HCT116 (cell line): ENCODE measurements around the gene CBX8. TPM values are rescaled to one million over a fixed set of nuclear protein-coding genes. Genes with fewer than 3 reads are reported as not detected.

Experiments used
- ATAC-seq: fragments of 200-7000 bp; cut with Tn5 transposase; 2 replicates; pipeline ENCODE4 v1.9.1; 2020; ENCODE audit warnings: mild to moderate bottlenecking, moderate library complexity
- BruUV-seq: library from RNA; stranded (reverse); fragments of 400-500 nt; replicated peaks from 2 replicates; lab custom pipeline; 2021; lab: Mats Ljungman, UMichigan
- CTCF ChIA-PET: fragments of 300-600 bp; sonication (Branson Sonifier 250); formaldehyde crosslinking; loops from one replicate; lab custom pipeline; 2021; ENCODE audit warnings: antibody characterized with exemption; lab: Charles Lee
- POLR2A ChIA-PET: fragments of 300-600, 350-600 bp; sonication (Branson Sonifier 250); formaldehyde crosslinking; loops from one replicate; lab custom pipeline; 2021; ENCODE audit warnings: antibody characterized with exemption; lab: Charles Lee
- RAD21 ChIA-PET, 2 experiments: fragments of 300-600 bp; sonication (Branson Sonifier 250); formaldehyde crosslinking; loops; one replicate each; lab custom pipeline; 2023; ENCODE audit warnings: low total read pairs in 2 of 2; ENCODE audit not compliant: uncharacterized antibody in 2 of 2, unreplicated experiment in 2 of 2, low non-redundant PET in 1 of 2; lab: Charles Lee
- DNase-seq: peaks from one replicate; pipeline ENCODE4 v3.0.0-alpha.2; 2010; ENCODE audit warnings: low read depth, low spot score
- H2AFZ ChIP-seq: fragments of 200-600 bp; shearing (Covaris generic), sonication (generic); 2 replicates; pipeline ENCODE4 v1.6.1; 2017; ENCODE audit warnings: low read depth, mixed run types, mixed read lengths, antibody characterized with exemption, low read length; ENCODE audit not compliant: poor library complexity, severe bottlenecking
- H3K27ac ChIP-seq: 2 replicates; pipeline ENCODE4 v1.5.1; 2012; ENCODE audit warnings: low read depth, low read length
- H3K27me3 ChIP-seq: fragments of 200-600 bp; sonication (generic); 2 replicates; pipeline ENCODE4 v1.6.1; 2016; ENCODE audit warnings: mixed run types, low read length, mixed read lengths; ENCODE audit not compliant: insufficient read depth
- H3K36me3 ChIP-seq, 2 experiments: fragments of 200-500 bp in 1 of 2; fragments of 200-600 bp in 1 of 2; sonication (Bioruptor generic) in 1 of 2; sonication (generic) in 1 of 2; 2 replicates each; pipeline versions ENCODE4 v1.5.1 to v1.6.1; 2014 to 2016; ENCODE audit warnings: low read length in 2 of 2, inconsistent platforms in 1 of 2, mixed read lengths in 1 of 2, mixed run types in 1 of 2; ENCODE audit not compliant: insufficient read depth in 2 of 2, control insufficient read depth in 1 of 2
- H3K4me1 ChIP-seq, 2 experiments: fragments of 200-600 bp in 1 of 2; sonication (generic) in 1 of 2; 2 replicates each; pipeline versions ENCODE4 v1.5.1 to v1.6.1; 2012 to 2017; ENCODE audit warnings: low read length in 2 of 2, inconsistent platforms in 1 of 2, mild to moderate bottlenecking in 1 of 2, mixed read lengths in 1 of 2, mixed run types in 1 of 2, moderate library complexity in 1 of 2; ENCODE audit not compliant: insufficient read depth in 2 of 2, control insufficient read depth in 1 of 2
- H3K4me2 ChIP-seq: fragments of 200-600 bp; sonication (generic); 2 replicates; pipeline ENCODE4 v1.6.1; 2017; ENCODE audit warnings: mixed run types, low read length, mixed read lengths
- H3K4me3 ChIP-seq, 2 experiments: fragments of 200-600 bp in 1 of 2; sonication (generic) in 1 of 2; replicated peaks in 1 of 2; 2 replicates each; pipeline ENCODE4 v1.5.1; 2011 to 2016; ENCODE audit warnings: low read length in 2 of 2, control low read depth in 1 of 2, low read depth in 1 of 2, mild to moderate bottlenecking in 1 of 2, mixed read lengths in 1 of 2, mixed run types in 1 of 2
- H3K79me2 ChIP-seq: fragments of 200-600 bp; sonication (generic); 2 replicates; pipeline ENCODE4 v1.6.1; 2017; ENCODE audit warnings: mild to moderate bottlenecking, mixed run types, low read length, moderate library complexity, mixed read lengths; ENCODE audit not compliant: insufficient read depth
- H3K9ac ChIP-seq: fragments of 200-600 bp; sonication (generic); 2 replicates; pipeline ENCODE4 v1.6.1; 2016; ENCODE audit warnings: low read length, mixed read lengths
- H3K9me2 ChIP-seq: fragments of 200-600 bp; sonication (generic), shearing (Covaris generic); 2 replicates; pipeline ENCODE4 v1.6.1; 2017; ENCODE audit warnings: mixed run types, mild to moderate bottlenecking, moderate library complexity; ENCODE audit not compliant: insufficient read depth
- H3K9me3 ChIP-seq, 2 experiments: fragments of 200-500 bp in 1 of 2; fragments of 200-600 bp in 1 of 2; sonication (Bioruptor generic) in 1 of 2; sonication (generic) in 1 of 2; 2 replicates each; pipeline ENCODE4 v1.6.1; 2014 to 2017; ENCODE audit warnings: low read length in 2 of 2, mixed read lengths in 2 of 2, inconsistent platforms in 1 of 2, low read depth in 1 of 2, mild to moderate bottlenecking in 1 of 2, mixed run types in 1 of 2, moderate library complexity in 1 of 2; ENCODE audit not compliant: control insufficient read depth in 1 of 2, insufficient read depth in 1 of 2
- H4K20me1 ChIP-seq: fragments of 200-600 bp; sonication (generic), shearing (Covaris generic); 2 replicates; pipeline ENCODE4 v1.6.1; 2017; ENCODE audit warnings: mixed run types, mild to moderate bottlenecking, moderate library complexity; ENCODE audit not compliant: insufficient read depth
- CEBPB ChIP-seq: IDR thresholded peaks from 2 replicates; pipeline ENCODE4 v1.6.1; 2012; ENCODE audit warnings: low read depth
- EGR1 ChIP-seq: IDR thresholded peaks from 2 replicates; pipeline ENCODE4 v1.6.1; 2012; ENCODE audit warnings: low read depth
- EZH2phosphoT487 ChIP-seq: fragments of 200-600 bp; IDR thresholded peaks from 2 replicates; pipeline ENCODE4 v1.6.1; 2018; ENCODE audit warnings: antibody characterized with exemption, borderline replicate concordance
- FOSL1 ChIP-seq: IDR thresholded peaks from 2 replicates; pipeline ENCODE4 v1.6.1; 2012; ENCODE audit warnings: low read depth
- JUND ChIP-seq: IDR thresholded peaks from 2 replicates; pipeline ENCODE4 v1.6.1; 2012
- SIN3A ChIP-seq: IDR thresholded peaks from 2 replicates; pipeline ENCODE4 v1.6.1; 2012; ENCODE audit warnings: low read depth
- SP1 ChIP-seq: IDR thresholded peaks from 2 replicates; pipeline ENCODE4 v1.6.1; 2012; ENCODE audit warnings: low read depth
- SRF ChIP-seq: IDR thresholded peaks from 2 replicates; pipeline ENCODE4 v1.6.1; 2012; ENCODE audit warnings: low read depth
- TCF7L2 ChIP-seq: IDR thresholded peaks from 2 replicates; pipeline ENCODE4 v1.7.0; 2011; ENCODE audit warnings: borderline replicate concordance, inconsistent platforms; ENCODE audit not compliant: insufficient read depth, insufficient read length; ENCODE audit errors: extremely low read depth
- ZFX ChIP-seq: fragments of 450-650 bp; IDR thresholded peaks from 2 replicates; pipeline ENCODE4 v1.6.1; 2017
- ZNF274 ChIP-seq: fragments of 200-500 bp; sonication (Bioruptor generic); IDR thresholded peaks from 2 replicates; pipeline ENCODE4 v1.6.1; 2014; ENCODE audit warnings: mild to moderate bottlenecking, low read depth, low read length, inconsistent platforms
- intact Hi-C: fragments of 100-400 bp; cut with micrococcal nuclease; formaldehyde crosslinking; loops from 2 replicates; pipeline ENCODE4 v1.10.0; 2022
- total RNA-seq: library from RNA; stranded (reverse); gene quantifications from one replicate; pipeline ENCODE4 v1.2.1, GENCODE V29; 2021; ENCODE audit not compliant: unreplicated experiment
- TF ChIP-seq, protein P1 (sequence below): IDR thresholded peaks from 2 replicates; pipeline ENCODE4 v1.6.1; 2012
- TF ChIP-seq, protein P2 (sequence below), 3 experiments: fragments of 200-600 bp in 1 of 3; sonication (generic) in 1 of 3; IDR thresholded peaks in 2 of 3; conservative IDR thresholded peaks in 1 of 3; 2 replicates each; pipeline ENCODE4 v1.5.1; 2012 to 2017; ENCODE audit warnings: low read depth in 2 of 3, low read length in 2 of 3, antibody characterized with exemption in 1 of 3, borderline replicate concordance in 1 of 3, control low read depth in 1 of 3, mild to moderate bottlenecking in 1 of 3, mixed read lengths in 1 of 3, mixed run types in 1 of 3, moderate library complexity in 1 of 3; ENCODE audit not compliant: insufficient read depth in 1 of 3
- TF ChIP-seq, protein P3 (sequence below): IDR thresholded peaks from 2 replicates; pipeline ENCODE4 v1.6.1; 2012

Gene CBX8
- total RNA-seq, 1 experiment from 2014 or later: 29.0 TPM

DNA sequence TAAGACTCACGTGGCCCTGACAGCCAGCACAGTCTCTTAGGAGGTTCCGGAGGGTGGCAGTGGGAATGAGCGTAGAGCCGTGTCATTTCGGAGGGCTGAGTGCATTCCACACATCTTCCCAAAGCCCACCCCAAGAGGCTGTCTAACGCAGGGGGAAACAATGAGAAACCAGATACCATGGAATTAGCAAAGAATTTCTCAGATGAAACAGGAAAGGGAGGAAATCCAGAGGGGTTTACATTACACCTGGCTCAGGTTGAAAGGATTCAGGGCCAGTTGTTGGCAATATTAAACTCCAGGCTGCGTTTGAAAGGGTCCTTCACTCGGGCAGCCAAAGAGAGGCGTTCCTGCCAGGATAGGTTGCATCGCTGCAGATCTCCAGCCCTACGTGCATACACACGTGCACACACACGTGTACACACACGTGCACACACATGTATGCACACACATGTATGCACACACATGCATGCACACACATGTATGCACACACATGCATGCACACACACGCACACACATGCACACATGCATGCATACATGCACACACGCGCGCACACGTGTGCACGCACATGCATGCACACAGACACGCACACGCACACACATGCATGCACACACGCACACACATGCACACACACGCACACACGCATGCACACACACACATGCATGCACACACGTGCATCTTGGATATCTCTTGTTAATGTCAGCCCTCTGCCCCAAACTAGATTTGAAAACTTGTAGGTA lies 30.1 kb upstream of the CBX8 start:
- DNase-seq (no peak), ATAC-seq (no peak)
- no peak overlapping the region for H3K4me2 ChIP-seq
- RAD21 ChIA-PET: no interaction called here
- no peaks in the 10 kb centered on the region for H3K9me2 ChIP-seq
- CTCF ChIA-PET: no interaction called here
- intact Hi-C loops: no loop called here
- H4K20me1 ChIP-seq: no peaks in the 10 kb centered on the region
- TF ChIP-seq, protein P1, sequence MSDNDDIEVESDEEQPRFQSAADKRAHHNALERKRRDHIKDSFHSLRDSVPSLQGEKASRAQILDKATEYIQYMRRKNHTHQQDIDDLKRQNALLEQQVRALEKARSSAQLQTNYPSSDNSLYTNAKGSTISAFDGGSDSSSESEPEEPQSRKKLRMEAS: no peak
- TF ChIP-seq SIN3A (no peak), TCF7L2 (no peak), FOSL1 (no peak), ZNF274 (no peak), SP1 (no peak), ZFX (no peak), EGR1 (no peak), JUND (no peak), SRF (no peak), CEBPB (no peak), EZH2phosphoT487 (no peak)
- TF ChIP-seq, protein P2, sequence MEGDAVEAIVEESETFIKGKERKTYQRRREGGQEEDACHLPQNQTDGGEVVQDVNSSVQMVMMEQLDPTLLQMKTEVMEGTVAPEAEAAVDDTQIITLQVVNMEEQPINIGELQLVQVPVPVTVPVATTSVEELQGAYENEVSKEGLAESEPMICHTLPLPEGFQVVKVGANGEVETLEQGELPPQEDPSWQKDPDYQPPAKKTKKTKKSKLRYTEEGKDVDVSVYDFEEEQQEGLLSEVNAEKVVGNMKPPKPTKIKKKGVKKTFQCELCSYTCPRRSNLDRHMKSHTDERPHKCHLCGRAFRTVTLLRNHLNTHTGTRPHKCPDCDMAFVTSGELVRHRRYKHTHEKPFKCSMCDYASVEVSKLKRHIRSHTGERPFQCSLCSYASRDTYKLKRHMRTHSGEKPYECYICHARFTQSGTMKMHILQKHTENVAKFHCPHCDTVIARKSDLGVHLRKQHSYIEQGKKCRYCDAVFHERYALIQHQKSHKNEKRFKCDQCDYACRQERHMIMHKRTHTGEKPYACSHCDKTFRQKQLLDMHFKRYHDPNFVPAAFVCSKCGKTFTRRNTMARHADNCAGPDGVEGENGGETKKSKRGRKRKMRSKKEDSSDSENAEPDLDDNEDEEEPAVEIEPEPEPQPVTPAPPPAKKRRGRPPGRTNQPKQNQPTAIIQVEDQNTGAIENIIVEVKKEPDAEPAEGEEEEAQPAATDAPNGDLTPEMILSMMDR (IDR thresholded peaks at IDR 0.05 in 2 of 3, conservative IDR thresholded peaks at IDR 0.05 in 1 of 3; ENCODE audit: borderline replicate concordance in 1 of 3, insufficient read depth in 1 of 3, low read depth in 2 of 3, low read length in 2 of 3): no peak
- TF ChIP-seq, protein P3, sequence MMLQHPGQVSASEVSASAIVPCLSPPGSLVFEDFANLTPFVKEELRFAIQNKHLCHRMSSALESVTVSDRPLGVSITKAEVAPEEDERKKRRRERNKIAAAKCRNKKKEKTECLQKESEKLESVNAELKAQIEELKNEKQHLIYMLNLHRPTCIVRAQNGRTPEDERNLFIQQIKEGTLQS: no peak
- no TSS peak for BruUV-seq
- H3K27ac ChIP-seq: no peak overlapping the region
- peaks cover 22 to 28% of the 10 kb centered on the region in 2 experiments; a peak in 3 of 4 replicates for H3K4me1 ChIP-seq
- H3K9me3 ChIP-seq: no peaks in the 10 kb centered on the region
- H3K27me3 ChIP-seq: no peaks in the 10 kb centered on the region
- no peak overlapping the region for H3K4me3 ChIP-seq
- no peaks in the 10 kb centered on the region for H3K36me3 ChIP-seq
- POLR2A ChIA-PET: interaction anchor here (0.6 kb wide), 1 partner anchor 12 kb away, joined by 7 read pairs; the partner anchor contains the start of gene CBX4
- H2AFZ ChIP-seq: no peak overlapping the region
- H3K9ac ChIP-seq: no peak overlapping the region
- no peaks in the 10 kb centered on the region for H3K79me2 ChIP-seq
